ENCODE measurements around the gene OTUD5.

- TF ChIP-seq POLR2AphosphoS5 (IDR thresholded peaks at IDR 0.05) = no peak
- TF ChIP-seq CTCF (IDR thresholded peaks at IDR 0.05) = no peak
- TF ChIP-seq POLR2A (IDR thresholded peaks at IDR 0.05) = no peak
- no peak for TF ChIP-seq EP300 (IDR thresholded peaks at IDR 0.05; ENCODE audit: low read depth)
Observed at GRCh38 chrX:48966796-48967579, 9.6 kb upstream of the OTUD5 start.
